AG09319 (cell line): ENCODE results near the gene C15orf61.

Experiments used
- DNase-seq: peaks from one replicate; pipeline ENCODE4 v3.0.0-alpha.2; 2010; ENCODE audit warnings: low read depth; ENCODE audit errors: extremely low read depth
- TF ChIP-seq, protein P1 (sequence below): IDR thresholded peaks from 2 replicates; pipeline ENCODE4 v1.5.1; 2011; ENCODE audit warnings: low read depth, mild to moderate bottlenecking, inconsistent platforms, low read length, moderate library complexity

C15orf61 gene

DNA sequence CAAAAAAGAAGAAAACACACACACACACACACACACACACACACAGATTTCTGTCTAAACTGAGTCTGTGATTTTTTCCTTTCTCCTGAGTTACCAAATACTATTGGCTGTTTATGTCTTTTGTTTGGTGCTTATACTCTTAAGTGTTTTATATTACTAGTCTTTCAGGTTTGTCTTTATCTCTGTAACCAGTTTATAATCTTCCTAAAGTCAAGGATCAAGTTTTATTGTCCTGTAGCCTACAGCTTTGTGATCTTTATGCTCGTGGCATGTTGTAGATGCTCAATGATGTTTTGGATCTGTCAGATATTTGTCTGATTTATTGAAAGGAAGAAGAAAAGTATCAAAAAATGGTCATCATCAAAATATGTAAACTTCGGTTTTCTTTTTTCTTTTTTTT lies 26.1 kb downstream of the C15orf61 start:
- DNase-seq = no peak
- TF ChIP-seq, protein P1, sequence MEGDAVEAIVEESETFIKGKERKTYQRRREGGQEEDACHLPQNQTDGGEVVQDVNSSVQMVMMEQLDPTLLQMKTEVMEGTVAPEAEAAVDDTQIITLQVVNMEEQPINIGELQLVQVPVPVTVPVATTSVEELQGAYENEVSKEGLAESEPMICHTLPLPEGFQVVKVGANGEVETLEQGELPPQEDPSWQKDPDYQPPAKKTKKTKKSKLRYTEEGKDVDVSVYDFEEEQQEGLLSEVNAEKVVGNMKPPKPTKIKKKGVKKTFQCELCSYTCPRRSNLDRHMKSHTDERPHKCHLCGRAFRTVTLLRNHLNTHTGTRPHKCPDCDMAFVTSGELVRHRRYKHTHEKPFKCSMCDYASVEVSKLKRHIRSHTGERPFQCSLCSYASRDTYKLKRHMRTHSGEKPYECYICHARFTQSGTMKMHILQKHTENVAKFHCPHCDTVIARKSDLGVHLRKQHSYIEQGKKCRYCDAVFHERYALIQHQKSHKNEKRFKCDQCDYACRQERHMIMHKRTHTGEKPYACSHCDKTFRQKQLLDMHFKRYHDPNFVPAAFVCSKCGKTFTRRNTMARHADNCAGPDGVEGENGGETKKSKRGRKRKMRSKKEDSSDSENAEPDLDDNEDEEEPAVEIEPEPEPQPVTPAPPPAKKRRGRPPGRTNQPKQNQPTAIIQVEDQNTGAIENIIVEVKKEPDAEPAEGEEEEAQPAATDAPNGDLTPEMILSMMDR = no peak

DNA sequence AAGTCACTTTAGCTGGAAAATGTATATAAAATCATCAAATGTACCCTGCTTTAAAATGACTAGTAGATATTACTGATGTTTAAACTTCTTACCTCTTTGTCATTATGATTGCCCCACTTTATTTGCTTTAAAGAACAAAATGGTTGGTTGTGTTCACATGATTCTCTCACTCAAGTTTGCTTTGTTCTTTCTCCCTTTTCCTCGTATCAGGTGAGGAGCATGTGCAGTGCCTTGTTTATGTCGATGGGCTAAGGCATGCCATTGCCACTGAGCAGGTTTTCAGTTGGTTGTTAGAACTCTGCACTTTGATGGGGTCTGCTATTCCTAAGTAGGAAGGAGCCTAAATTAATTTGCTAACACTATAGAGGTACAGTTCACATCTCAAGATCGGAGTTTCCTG lies 26.9 kb downstream of the C15orf61 start:
- no peak for DNase-seq
- TF ChIP-seq, protein P1 = no peak

DNA sequence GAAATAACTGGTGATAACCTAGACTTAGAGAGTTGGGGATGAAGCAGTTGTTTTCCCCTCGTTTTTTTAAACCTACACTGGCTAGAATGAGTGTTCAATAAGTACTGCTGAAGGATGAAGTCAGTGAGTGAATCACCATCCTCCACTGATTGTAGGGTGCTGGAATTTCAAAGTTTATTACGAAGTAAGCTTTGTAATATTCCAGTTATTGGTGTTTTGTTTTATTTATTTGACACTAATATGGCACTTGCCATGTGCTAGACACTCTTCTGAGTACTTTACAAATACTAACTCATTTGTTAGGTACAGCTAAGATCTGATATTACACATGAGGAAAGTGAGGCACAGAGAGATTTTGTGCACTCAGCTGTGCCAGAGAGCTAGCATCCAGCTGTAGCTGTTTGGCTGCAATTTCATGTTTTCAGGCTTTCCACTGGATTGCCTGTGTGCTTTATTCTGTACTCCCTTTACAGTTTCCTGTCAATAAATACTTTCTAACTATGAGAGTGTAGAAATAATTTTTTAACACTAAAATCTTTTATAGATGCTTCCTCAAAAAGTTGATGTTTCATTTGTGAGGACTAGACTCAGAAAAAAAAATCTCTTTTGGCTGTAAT lies 27.4 kb downstream of the C15orf61 start:
- TF ChIP-seq, protein P1 = no peak
- no peak for DNase-seq

DNA sequence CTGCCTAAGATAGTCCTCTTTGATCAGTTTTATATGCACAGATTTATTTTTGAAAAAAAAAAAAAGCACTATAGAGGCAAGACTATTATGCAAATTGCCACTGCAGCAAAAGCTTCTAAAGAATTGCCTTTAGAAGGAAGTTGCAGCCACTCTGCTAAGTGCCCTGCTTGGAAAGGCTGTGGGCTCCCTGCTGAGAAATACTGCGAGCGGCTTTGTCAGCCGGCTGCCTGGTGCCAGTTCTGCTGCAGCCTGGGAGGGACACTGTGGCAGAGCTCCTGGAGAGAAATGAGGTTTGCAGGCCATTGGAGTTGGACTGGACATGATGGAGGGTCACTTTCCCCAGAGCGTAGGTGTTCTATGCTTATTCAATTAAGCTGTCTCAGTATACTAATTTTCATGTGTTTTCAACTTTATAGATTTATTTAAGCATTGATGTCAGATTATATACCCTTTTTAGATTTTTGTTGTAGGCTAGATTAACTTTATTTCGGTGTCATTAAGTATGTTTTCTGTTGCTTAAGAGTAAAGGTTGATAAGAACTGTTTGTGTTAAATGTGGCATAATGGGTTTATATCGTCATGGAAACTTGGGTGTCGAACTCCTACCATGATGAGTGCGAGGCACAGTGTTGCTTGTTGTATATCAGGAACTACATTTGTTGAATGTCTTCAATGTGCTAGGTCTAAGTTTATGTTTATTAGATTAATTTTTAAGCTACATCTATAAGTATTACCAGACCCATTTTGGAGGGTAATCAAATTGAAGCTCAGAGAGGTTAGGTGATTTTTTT lies 28.1 kb downstream of the C15orf61 start:
- TF ChIP-seq, protein P1 = no peak
- no peak for DNase-seq

DNA sequence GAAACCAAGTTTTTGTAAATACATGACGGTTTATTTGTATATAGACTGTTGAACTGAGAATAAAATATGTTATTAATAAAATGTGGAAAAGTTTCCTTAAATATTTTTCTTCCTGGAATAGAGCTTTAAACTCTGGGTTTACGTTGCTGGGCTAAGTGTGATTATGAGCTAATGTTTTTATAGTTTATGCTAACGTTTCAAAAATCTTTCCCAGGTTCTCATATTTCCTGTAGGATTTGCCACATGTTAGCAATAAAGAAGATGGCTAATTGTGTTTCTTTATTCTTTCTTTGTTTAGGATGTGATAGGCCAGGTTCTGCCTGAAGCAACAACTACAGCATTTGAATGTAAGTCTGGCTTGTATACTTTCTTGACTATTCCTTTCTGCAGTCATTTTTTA lies 28.8 kb downstream of the C15orf61 start:
- TF ChIP-seq, protein P1 = no peak
- no peak for DNase-seq

DNA sequence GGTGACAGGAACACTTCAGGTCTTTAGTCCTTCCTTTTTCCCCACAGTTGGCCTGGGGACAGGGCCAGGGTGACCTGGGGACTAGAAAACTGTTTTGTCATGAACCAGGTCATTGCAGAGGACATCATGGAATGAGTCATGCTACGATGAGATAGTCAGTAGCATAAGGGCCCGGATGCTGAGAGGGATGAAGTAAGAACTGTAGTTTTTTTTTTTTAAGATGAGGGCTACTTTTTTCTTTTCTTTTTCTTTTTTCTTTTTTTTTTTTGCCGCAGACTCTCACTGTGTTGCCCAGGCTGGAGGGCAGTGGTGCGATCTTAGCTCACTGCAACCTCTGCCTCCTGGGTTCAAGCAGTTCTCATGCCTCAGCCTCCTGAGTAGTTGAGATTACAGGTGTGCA lies 29.6 kb downstream of the C15orf61 start:
- DNase-seq = no peak
- TF ChIP-seq, protein P1 = no peak

DNA sequence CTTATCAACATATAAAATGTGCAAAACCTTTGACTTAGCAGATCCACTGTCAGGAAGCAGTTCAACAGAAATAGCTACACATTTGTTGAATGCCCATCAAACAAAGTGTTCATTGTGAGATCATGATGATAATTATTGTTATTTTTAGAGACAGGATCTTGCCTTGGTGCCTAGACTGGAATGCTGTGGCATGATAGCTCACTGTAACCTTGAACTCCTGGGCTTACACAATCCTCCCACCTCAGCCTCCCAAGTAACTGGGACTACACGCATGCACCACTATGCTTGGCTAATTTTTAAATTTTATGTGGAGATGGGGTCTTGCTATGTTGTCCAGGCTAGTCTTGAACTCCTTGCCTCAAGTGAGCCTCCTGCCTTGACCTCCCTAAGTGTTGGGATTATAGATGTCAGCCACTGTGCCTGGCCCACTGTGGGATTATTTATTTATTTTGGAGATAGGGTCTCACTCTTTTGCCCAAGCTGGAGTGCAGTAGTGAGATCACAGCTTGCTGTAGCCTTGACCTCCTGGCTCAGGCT lies 30.3 kb downstream of the C15orf61 start:
- TF ChIP-seq, protein P1 = no peak
- DNase-seq = no peak
